HCT116 (cell line): Measurements from ENCODE around the gene ARHGEF17.

ENCODE experiments used
- CEBPB ChIP-seq: IDR thresholded peaks from 2 replicates; pipeline ENCODE4 v1.6.1; 2012; ENCODE audit warnings: low read depth
- EZH2 ChIP-seq: fragments of 200-600 bp; sonication (generic); IDR thresholded peaks from 2 replicates; pipeline ENCODE4 v1.6.1; 2017; ENCODE audit warnings: antibody characterized with exemption, mixed run types
- POLR2A ChIP-seq: IDR thresholded peaks from 2 replicates; pipeline ENCODE4 v1.7.0; 2011; ENCODE audit warnings: borderline replicate concordance; ENCODE audit not compliant: insufficient read depth, insufficient read length; ENCODE audit errors: extremely low read depth
- POLR2AphosphoS5 ChIP-seq: IDR thresholded peaks from 2 replicates; pipeline ENCODE4 v1.6.1; 2011; ENCODE audit warnings: mild to moderate bottlenecking, low read depth, low read length, moderate library complexity
- RAD21 ChIP-seq: IDR thresholded peaks from 2 replicates; pipeline ENCODE4 v1.6.1; 2012; ENCODE audit warnings: low read depth, mild to moderate bottlenecking
- TF ChIP-seq, protein P1 (sequence below), 3 experiments: fragments of 200-600 bp in 1 of 3; sonication (generic) in 1 of 3; IDR thresholded peaks in 2 of 3; conservative IDR thresholded peaks in 1 of 3; 2 replicates each; pipeline ENCODE4 v1.5.1; 2012 to 2017; ENCODE audit warnings: low read depth in 2 of 3, low read length in 2 of 3, antibody characterized with exemption in 1 of 3, borderline replicate concordance in 1 of 3, control low read depth in 1 of 3, mild to moderate bottlenecking in 1 of 3, mixed read lengths in 1 of 3, mixed run types in 1 of 3, moderate library complexity in 1 of 3; ENCODE audit not compliant: insufficient read depth in 1 of 3
- TF ChIP-seq, protein P2 (sequence below): IDR thresholded peaks from 2 replicates; pipeline ENCODE4 v1.6.1; 2012; ENCODE audit warnings: low read depth
- TF ChIP-seq, protein P3 (sequence below): IDR thresholded peaks from 2 replicates; pipeline ENCODE4 v1.6.1; 2012

DNA sequence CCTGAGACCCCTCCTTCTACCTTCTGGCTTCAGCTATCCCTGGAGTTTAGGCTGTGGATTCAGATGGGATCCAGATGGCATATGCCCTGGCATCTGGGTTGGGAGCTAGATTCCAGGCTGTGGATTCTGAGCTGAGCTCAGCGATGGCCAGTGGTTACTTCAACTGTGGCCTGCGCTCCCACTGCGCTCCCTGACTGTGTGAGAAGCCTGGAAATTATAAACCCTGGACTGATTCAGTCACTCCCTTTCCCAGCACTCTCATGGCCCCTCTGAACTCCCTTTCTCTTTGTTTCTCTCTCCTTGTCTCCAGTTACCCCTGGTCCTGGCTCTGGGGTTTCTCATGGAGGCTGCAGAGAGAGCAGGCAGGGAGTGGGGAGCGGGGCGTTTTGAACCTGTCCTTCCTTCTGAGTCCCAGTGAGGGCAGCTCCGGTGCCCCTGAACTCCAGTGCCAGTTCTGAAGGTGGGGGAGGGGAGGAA lies 4.8 kb downstream of the ARHGEF17 start:
- TF ChIP-seq, protein P1, sequence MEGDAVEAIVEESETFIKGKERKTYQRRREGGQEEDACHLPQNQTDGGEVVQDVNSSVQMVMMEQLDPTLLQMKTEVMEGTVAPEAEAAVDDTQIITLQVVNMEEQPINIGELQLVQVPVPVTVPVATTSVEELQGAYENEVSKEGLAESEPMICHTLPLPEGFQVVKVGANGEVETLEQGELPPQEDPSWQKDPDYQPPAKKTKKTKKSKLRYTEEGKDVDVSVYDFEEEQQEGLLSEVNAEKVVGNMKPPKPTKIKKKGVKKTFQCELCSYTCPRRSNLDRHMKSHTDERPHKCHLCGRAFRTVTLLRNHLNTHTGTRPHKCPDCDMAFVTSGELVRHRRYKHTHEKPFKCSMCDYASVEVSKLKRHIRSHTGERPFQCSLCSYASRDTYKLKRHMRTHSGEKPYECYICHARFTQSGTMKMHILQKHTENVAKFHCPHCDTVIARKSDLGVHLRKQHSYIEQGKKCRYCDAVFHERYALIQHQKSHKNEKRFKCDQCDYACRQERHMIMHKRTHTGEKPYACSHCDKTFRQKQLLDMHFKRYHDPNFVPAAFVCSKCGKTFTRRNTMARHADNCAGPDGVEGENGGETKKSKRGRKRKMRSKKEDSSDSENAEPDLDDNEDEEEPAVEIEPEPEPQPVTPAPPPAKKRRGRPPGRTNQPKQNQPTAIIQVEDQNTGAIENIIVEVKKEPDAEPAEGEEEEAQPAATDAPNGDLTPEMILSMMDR (IDR thresholded peaks at IDR 0.05 in 2 of 3, conservative IDR thresholded peaks at IDR 0.05 in 1 of 3; ENCODE audit: borderline replicate concordance in 1 of 3, insufficient read depth in 1 of 3, low read depth in 2 of 3, low read length in 2 of 3): no peak
- TF ChIP-seq EZH2 (no peak), POLR2A (no peak), CEBPB (no peak), POLR2AphosphoS5 (no peak), RAD21 (no peak)
- TF ChIP-seq, protein P2, sequence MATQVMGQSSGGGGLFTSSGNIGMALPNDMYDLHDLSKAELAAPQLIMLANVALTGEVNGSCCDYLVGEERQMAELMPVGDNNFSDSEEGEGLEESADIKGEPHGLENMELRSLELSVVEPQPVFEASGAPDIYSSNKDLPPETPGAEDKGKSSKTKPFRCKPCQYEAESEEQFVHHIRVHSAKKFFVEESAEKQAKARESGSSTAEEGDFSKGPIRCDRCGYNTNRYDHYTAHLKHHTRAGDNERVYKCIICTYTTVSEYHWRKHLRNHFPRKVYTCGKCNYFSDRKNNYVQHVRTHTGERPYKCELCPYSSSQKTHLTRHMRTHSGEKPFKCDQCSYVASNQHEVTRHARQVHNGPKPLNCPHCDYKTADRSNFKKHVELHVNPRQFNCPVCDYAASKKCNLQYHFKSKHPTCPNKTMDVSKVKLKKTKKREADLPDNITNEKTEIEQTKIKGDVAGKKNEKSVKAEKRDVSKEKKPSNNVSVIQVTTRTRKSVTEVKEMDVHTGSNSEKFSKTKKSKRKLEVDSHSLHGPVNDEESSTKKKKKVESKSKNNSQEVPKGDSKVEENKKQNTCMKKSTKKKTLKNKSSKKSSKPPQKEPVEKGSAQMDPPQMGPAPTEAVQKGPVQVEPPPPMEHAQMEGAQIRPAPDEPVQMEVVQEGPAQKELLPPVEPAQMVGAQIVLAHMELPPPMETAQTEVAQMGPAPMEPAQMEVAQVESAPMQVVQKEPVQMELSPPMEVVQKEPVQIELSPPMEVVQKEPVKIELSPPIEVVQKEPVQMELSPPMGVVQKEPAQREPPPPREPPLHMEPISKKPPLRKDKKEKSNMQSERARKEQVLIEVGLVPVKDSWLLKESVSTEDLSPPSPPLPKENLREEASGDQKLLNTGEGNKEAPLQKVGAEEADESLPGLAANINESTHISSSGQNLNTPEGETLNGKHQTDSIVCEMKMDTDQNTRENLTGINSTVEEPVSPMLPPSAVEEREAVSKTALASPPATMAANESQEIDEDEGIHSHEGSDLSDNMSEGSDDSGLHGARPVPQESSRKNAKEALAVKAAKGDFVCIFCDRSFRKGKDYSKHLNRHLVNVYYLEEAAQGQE: no peak
- TF ChIP-seq, protein P3, sequence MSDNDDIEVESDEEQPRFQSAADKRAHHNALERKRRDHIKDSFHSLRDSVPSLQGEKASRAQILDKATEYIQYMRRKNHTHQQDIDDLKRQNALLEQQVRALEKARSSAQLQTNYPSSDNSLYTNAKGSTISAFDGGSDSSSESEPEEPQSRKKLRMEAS: no peak
